Type B pancreatic cell (in vitro differentiated cells): Measurements from ENCODE around the gene THADA. TPM values are rescaled to one million over a fixed set of nuclear protein-coding genes. Genes with fewer than 3 reads are reported as not detected.

Experiments used
- DNase-seq: peaks from one replicate; pipeline ENCODE4 v3.0.0; 2021; ENCODE audit warnings: mixed read lengths; ENCODE audit not compliant: unreplicated experiment; ENCODE audit errors: extremely low spot score
- H3K27ac Mint-ChIP-seq: 2 replicates; pipeline ENCODE4 v1.8.0; 2021; ENCODE audit warnings: mild to moderate bottlenecking, mixed read lengths
- H3K27me3 Mint-ChIP-seq: 2 replicates; pipeline ENCODE4 v1.8.0; 2021; ENCODE audit warnings: mixed read lengths
- H3K36me3 Mint-ChIP-seq: 2 replicates; pipeline ENCODE4 v1.8.0; 2021; ENCODE audit warnings: mixed read lengths
- H3K4me1 Mint-ChIP-seq: one replicate; pipeline ENCODE4 v1.8.0; 2021; ENCODE audit warnings: mixed read lengths; ENCODE audit not compliant: unreplicated experiment
- H3K4me3 Mint-ChIP-seq: 2 replicates; pipeline ENCODE4 v1.8.0; 2021; ENCODE audit warnings: mild to moderate bottlenecking, mixed read lengths
- H3K9me3 Mint-ChIP-seq: 2 replicates; pipeline ENCODE4 v1.8.0; 2021; ENCODE audit warnings: mixed read lengths
- CTCF ChIP-seq: fragments of 200-600 bp; sonication (generic); conservative IDR thresholded peaks from 2 replicates; pipeline ENCODE4 v1.5.0; 2021; ENCODE audit warnings: antibody characterized with exemption, mild to moderate bottlenecking
- total RNA-seq: library from RNA; stranded (reverse); gene quantifications from 2 replicates; pipeline ENCODE4 v1.2.1, GENCODE V29; 2021; ENCODE audit warnings: low replicate concordance

The THADA gene
- total RNA-seq, 1 donor from 2014 or later: 35.6 TPM

- no peaks in the 10 kb centered on the region for H3K36me3 Mint-ChIP-seq
- peak overlapping the region; percentile 60 for H3K4me3 Mint-ChIP-seq
- no peak for TF ChIP-seq CTCF
- DNase-seq: no peak
- peaks cover 73% of the 10 kb centered on the region for H3K4me1 Mint-ChIP-seq
- no peaks in the 10 kb centered on the region for H3K9me3 Mint-ChIP-seq
- peak overlapping the region; percentile 61 for H3K27ac Mint-ChIP-seq
- H3K27me3 Mint-ChIP-seq: no peaks in the 10 kb centered on the region
Measured at GRCh38 chr2:43348908-43349661, 246.8 kb downstream of the THADA start.

GRCh38 chr2:43347746-43348145, 248.1 kb downstream of the THADA start:
- Mint-ChIP-seq H3K4me3 (peak overlapping the region; percentile 29), H3K27me3 (no peaks in the 10 kb centered on the region), H3K36me3 (peaks cover 5% of the 10 kb centered on the region), H3K4me1 (peaks cover 85% of the 10 kb centered on the region), H3K27ac (peak overlapping the region; percentile 61), H3K9me3 (no peaks in the 10 kb centered on the region)
- no peak for TF ChIP-seq CTCF
- DNase-seq: no peak

GRCh38 chr2:43346602-43347567, 249.0 kb downstream of the THADA start:
- Mint-ChIP-seq H3K36me3 (peaks cover 9% of the 10 kb centered on the region), H3K9me3 (no peaks in the 10 kb centered on the region), H3K27me3 (no peaks in the 10 kb centered on the region), H3K4me3 (peak overlapping the region; percentile 40), H3K27ac (peak overlapping the region; percentile 61), H3K4me1 (peaks cover 89% of the 10 kb centered on the region)
- DNase-seq: no peak
- no peak for TF ChIP-seq CTCF

- Mint-ChIP-seq H3K36me3 (peaks cover 15% of the 10 kb centered on the region), H3K9me3 (no peaks in the 10 kb centered on the region), H3K27me3 (no peaks in the 10 kb centered on the region), H3K4me1 (peaks cover 87% of the 10 kb centered on the region), H3K27ac (peak overlapping the region; percentile 90), H3K4me3 (peak overlapping the region; percentile 71)
- DNase-seq: no peak
- no peak for TF ChIP-seq CTCF
Measured at GRCh38 chr2:43345872-43346271, 250.0 kb downstream of the THADA start.

- Mint-ChIP-seq H3K27ac (peak overlapping the region; percentile 90), H3K27me3 (no peaks in the 10 kb centered on the region), H3K36me3 (peaks cover 15% of the 10 kb centered on the region), H3K4me3 (peak overlapping the region; percentile 71), H3K4me1 (peaks cover 87% of the 10 kb centered on the region), H3K9me3 (no peaks in the 10 kb centered on the region)
- DNase-seq: no peak
- TF ChIP-seq CTCF: peak; percentile 67
Measured at GRCh38 chr2:43345391-43345813, 250.4 kb downstream of the THADA start.
